Right hindlimb (tissue), 1 donor: Measurements from ENCODE around the gene TMPRSS9.
"Not testable (repeated sequence)": the region's sequence is repeated elsewhere in the genome, so short reads cannot be mapped to it uniquely, and the experiment has no call there.

Source experiments
- DNase-seq: peaks from one replicate; pipeline ENCODE4 v3.0.0-alpha.2; 2018

TMPRSS9 gene

GRCh38 chr19:2362046-2362969 lies 2.2 kb downstream of the TMPRSS9 start:
- no peak for DNase-seq

DNA sequence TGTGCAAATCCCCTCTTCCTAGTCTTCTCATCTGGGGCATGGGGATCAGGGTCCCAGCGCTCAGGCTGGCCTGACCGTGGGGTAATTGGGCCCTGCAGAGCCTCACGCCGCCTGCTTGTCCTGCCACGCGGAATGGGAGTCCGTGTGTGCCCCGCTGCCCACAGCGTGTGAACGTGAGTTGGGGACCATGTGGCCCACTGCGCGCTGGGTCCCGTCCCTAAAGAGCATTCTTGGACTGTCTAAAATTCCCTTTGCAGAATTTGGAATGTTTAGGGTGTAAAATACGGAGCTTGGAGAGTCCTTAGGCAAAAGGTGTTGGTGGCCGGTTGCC lies 2.9 kb downstream of the TMPRSS9 start:
- DNase-seq: no peak

GRCh38 chr19:2363419-2363818 lies 3.4 kb downstream of the TMPRSS9 start:
- no peak for DNase-seq

DNA sequence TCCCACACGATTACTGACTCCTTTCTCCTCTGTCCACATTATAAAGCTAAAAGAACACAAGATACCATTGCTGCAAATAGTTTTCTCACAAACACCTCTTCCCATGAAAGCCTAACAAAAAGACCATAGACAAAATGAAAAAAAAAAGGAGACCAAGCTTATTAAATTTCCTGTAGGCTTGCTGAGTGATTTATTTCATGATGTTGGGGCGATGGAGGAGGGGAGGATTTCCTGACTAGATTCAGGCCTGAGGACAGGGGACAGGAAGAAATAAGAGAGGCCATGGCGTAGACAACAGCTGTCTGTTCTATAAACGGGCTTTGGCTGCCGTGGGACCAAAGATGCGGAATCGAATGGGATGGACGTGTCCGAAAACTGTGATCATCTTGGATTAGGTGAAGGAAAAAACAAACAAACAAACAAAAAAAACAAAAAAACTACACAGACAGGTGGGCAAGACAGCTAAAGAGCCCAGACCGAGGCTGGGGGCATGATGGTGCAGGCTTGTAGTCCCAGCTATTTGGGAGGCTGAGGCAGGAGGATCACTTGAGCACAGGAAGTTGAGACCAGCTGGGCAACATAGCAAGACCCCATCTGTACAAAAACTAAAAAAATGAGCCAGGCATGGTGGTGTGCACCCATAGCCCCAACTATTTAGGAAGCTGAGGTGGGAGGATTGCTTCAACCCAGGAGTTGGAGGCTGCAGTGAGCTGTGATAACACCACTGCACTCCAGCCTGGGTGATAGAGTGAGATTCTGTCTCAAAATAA lies 5.3 kb downstream of the TMPRSS9 start:
- no peak for DNase-seq

DNA sequence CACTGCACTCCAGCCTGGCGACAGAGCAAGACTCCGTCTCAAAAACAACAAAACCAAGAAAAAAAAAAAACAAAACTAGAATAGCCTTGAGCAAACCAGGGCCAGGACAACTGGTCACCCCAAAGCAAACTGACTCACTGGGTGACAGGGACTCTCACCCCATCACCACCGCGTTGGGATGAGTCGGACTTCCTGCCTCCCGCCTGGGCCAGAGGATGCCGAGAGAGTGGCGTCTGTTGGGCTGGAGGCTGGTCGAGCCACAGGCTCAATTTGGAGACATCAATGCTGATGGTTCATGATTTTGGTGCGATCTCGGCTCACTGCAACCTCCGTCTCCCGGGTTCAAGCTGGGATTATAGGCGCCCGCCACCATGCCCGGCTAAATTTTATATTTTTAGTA lies 11.6 kb downstream of the TMPRSS9 start:
- DNase-seq: no peak

GRCh38 chr19:2372076-2372612 lies 12.1 kb downstream of the TMPRSS9 start:
- DNase-seq: no peak

GRCh38 chr19:2374808-2375207 lies 14.7 kb downstream of the TMPRSS9 start:
- no peak for DNase-seq

DNA sequence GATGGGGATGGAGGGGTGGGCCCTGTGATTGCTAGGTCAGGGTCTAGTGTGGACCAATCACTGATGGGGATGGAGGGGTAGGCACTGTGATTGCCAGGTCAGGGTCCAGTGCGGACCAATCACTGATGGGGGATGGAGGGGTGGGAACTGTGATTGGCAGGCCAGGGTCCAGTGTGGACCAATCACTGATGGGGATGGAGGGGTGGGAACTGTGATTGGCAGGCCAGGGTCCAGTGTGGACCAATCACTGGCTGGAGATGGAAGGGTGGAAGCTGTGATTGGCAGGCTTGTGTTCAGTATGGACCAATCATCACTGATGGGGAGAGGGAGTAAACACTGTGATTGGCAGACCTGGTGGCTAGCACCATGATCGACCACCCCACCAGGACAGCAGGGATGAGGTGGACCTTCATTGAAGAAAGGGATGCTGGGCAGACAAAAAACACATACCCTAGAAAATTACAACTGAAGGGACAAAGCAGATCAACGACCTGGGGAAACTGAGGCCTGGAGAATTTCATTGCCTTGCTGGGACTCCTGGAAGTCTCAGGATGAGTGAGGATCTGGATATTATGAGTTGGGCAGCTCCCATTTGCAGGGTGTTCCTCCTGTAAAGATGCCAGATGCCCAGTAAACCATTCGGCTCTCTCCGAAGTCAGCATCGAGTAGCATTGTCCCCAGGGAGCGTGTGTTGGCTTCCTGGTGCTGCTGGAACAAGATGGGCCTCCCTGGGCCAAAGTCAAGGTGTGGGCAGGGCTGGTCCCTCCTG lies 15.5 kb downstream of the TMPRSS9 start:
- no peak for DNase-seq

GRCh38 chr19:2376784-2377519 lies 16.9 kb downstream of the TMPRSS9 start:
- no peak for DNase-seq

DNA sequence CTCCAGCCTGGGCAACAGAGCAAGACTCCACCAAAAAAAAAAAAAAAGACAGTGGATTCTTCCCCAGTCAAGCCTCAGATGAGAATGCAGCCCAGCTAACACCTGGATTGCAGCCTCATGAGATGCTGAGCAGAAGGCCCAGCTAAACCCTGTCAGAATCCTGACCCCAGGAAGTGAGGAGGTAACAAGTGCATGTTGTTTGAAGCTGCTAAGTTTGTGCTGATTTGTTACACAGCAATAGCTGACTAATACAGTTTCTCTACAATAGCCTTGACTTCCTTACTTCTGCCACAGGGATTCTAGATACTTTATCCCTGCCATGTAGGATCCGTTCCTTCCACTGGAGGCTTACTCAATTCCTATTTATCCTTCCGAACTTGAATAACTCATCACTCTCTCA lies 20.5 kb downstream of the TMPRSS9 start:
- no peak for DNase-seq

DNA sequence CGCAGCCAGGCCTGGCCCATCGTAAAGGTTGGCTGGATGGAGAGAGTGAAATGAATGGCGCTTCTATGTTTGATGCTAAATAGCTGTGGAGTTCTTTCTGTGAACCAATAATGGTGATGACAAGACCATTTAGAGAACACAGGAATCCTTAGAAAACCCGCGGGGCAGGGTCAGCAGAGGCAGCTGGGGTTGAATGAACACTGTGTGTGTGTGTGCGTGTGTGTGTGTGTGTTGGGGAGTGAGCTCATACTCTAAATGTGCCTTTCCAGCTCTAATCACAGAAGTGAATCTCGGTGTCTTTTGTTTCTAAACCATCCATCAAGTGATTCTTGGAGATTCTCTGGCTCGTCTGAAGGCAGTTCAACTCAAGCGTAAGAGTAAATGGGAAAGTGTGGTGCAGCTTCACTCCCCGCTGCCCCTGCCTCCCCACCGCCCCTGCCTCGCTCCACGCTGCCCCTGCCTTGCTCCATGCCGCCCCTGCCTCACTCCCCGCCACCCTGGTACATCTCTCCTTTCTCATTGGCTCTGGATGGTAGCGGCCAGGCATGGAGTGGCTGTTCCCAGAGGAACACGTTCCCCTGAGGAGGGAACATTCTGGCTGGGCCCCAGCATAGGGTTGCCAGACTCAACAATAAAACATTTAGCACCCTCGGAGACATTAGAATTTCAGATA lies 21.2 kb downstream of the TMPRSS9 start:
- DNase-seq: no peak

GRCh38 chr19:2382530-2383222 lies 22.6 kb downstream of the TMPRSS9 start:
- no peak for DNase-seq

DNA sequence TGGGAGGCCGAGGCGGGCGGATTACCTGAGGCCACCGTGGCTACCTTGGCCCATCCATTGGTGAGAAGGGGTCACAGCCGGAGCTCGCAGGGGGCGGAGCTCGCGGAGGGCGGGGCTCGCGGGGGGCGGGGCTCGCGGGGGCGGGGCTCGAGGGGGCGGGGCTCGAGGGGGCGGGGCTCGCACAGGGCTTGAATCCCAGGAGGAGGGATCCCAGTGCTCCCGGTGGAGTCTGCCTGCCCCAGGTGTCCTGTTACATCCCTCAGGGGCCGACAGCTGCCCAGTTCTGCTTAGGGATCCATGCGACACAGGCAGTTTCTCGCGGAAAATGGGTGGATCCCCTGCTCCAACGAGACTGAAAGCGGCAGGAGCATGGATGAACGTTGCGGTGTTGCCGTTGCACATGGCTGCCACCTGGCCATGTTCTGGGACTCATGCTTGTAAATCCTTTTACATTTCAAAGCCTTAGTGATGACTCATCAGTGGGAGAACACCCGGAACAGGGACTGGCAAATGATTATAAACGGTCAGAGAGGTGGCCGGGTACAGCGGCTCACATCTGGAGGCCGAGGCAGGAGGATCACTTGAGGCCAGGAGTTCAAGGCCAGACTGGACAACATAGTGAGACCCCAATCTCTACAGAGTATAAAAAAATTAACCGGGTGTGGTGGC lies 25.1 kb downstream of the TMPRSS9 start:
- no peak for DNase-seq

GRCh38 chr19:2387367-2388288 lies 27.6 kb downstream of the TMPRSS9 start:
- DNase-seq: no peak

- no peak for DNase-seq
Measured at GRCh38 chr19:2389594-2389993, 29.5 kb downstream of the TMPRSS9 start.

DNA sequence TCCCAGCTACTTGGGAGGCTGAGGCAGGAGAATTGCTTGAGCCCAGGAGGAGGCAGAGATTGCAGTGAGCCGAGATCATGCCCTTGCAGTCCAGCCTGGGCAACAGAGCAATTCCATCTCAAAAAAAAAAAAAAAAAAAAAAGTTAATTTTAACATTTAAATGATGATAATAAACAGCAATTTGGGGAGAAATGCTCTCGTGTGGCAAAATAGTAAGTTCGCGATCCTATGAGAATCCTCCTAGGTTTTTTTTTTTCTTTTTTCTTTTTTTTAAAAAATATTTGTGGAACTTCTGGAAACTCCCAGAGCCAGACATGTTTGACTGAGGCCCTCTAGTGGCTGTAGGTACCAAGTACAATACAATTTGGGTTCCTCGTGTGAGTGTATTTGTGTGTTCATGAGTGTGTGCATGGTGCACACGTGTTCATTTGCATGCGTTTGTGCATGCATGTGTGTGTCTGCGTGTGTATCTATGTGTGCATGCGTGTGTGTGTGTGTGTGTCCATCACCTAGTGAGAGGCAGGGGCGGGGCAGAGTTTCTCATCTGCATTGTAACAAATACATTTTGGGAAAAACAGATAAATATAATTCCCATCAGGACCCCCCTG lies 31.2 kb downstream of the TMPRSS9 start:
- no peak for DNase-seq

DNA sequence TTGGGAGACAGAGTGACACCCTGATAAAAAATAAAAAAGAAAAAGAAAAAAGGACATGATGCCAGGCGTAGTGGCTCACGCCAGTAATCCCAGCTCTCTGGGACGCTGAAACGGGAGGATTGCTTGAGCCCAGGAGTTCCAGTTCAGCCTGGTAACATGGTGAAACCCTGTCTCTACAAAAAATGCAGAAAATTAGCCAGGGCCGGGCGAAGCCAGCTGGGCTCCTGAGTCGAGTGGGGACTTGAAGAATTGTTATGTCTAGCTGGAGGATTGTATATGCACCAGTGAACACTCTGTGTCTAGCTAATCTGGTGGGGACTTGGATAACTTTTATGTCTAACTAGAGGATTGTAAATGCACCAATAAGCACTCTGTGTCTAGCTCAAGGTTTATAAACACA lies 32.3 kb downstream of the TMPRSS9 start:
- no peak for DNase-seq

DNA sequence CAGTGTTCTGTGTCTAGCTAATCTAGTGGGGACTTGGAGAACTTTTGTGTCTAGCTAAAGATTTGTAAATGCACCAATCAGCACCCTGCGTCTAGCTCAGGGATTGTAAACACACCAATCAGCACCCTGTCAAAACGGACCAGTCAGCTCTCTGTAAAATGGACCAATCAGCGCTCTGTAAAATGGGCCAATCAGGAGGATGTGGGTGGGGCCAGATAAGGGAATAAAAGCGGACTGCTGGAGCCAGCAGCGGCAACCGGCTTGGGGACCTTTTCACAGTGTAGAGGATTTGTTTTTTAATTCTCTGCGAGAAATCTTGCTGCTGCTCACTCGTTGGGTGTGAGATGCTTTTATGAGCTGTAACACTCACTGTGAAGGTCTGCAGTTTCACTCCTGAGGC lies 32.8 kb downstream of the TMPRSS9 start:
- not testable (repeated sequence) for DNase-seq

DNA sequence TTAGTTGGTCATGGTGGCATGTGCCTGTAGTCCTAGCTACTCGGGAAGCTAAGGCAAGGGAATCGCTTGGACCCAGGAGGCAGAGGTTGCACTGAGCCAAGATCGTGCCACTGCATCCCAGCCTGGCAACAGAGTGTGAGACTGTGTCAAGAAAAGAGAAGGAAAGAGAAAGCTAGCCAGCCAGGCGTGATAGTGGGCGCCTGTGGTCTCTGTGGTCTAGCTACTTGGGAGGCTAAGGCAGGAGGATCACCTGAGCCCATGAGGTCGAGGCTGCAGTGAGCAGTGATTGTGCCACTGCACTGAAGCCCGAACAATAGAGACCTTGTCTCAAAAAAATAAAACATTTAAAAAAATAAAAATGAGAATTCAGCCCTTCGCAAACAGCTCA lies 34.0 kb downstream of the TMPRSS9 start:
- DNase-seq: no peak
